NB4 (cell line): ENCODE data around the gene NR1H3.

Experiments
- DNase-seq: peaks from one replicate; pipeline ENCODE4 v3.0.0; 2010; ENCODE audit warnings: low read depth
- H3K4me3 ChIP-seq: one replicate; pipeline ENCODE4 v1.5.1; 2011; ENCODE audit warnings: mild to moderate bottlenecking, low read depth, low read length, moderate library complexity
- MYC ChIP-seq: IDR thresholded peaks from 2 replicates; pipeline ENCODE4 v1.6.1; 2011; ENCODE audit warnings: low read depth, low read length
- POLR2A ChIP-seq: IDR thresholded peaks from 2 replicates; pipeline ENCODE4 v1.6.1; 2011; ENCODE audit warnings: mild to moderate bottlenecking; ENCODE audit not compliant: insufficient read length; ENCODE audit errors: extremely low read depth
- TF ChIP-seq, protein P1 (sequence below): IDR thresholded peaks from 2 replicates; pipeline ENCODE4 v1.6.1; 2011; ENCODE audit warnings: low read depth, low read length
- TF ChIP-seq, protein P2 (sequence below): IDR thresholded peaks from one replicate; pipeline ENCODE4 v1.5.1; 2012; ENCODE audit warnings: low read depth, low read length

NR1H3 gene

DNA sequence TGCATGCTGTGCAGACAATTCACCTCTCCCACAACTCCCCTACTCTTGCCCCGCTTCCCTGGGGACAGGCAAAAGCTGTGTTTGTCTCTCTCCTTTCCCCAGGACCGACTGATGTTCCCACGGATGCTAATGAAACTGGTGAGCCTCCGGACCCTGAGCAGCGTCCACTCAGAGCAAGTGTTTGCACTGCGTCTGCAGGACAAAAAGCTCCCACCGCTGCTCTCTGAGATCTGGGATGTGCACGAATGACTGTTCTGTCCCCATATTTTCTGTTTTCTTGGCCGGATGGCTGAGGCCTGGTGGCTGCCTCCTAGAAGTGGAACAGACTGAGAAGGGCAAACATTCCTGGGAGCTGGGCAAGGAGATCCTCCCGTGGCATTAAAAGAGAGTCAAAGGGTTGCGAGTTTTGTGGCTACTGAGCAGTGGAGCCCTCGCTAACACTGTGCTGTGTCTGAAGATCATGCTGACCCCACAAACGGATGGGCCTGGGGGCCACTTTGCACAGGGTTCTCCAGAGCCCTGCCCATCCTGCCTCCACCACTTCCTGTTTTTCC is 10.7 kb downstream of the NR1H3 start:
- peak overlapping the region; percentile 57 for H3K4me3 ChIP-seq
- no peak for DNase-seq
- peak; percentile 24 for TF ChIP-seq POLR2A
- TF ChIP-seq, protein P1, sequence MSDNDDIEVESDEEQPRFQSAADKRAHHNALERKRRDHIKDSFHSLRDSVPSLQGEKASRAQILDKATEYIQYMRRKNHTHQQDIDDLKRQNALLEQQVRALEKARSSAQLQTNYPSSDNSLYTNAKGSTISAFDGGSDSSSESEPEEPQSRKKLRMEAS, result 0 out of 2 replicates have a peak, but pooled peaks have one; percentile 16
- no peak; the same call in 1 of the 2 replicates for TF ChIP-seq MYC
- TF ChIP-seq, protein P2, sequence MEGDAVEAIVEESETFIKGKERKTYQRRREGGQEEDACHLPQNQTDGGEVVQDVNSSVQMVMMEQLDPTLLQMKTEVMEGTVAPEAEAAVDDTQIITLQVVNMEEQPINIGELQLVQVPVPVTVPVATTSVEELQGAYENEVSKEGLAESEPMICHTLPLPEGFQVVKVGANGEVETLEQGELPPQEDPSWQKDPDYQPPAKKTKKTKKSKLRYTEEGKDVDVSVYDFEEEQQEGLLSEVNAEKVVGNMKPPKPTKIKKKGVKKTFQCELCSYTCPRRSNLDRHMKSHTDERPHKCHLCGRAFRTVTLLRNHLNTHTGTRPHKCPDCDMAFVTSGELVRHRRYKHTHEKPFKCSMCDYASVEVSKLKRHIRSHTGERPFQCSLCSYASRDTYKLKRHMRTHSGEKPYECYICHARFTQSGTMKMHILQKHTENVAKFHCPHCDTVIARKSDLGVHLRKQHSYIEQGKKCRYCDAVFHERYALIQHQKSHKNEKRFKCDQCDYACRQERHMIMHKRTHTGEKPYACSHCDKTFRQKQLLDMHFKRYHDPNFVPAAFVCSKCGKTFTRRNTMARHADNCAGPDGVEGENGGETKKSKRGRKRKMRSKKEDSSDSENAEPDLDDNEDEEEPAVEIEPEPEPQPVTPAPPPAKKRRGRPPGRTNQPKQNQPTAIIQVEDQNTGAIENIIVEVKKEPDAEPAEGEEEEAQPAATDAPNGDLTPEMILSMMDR, result no peak

DNA sequence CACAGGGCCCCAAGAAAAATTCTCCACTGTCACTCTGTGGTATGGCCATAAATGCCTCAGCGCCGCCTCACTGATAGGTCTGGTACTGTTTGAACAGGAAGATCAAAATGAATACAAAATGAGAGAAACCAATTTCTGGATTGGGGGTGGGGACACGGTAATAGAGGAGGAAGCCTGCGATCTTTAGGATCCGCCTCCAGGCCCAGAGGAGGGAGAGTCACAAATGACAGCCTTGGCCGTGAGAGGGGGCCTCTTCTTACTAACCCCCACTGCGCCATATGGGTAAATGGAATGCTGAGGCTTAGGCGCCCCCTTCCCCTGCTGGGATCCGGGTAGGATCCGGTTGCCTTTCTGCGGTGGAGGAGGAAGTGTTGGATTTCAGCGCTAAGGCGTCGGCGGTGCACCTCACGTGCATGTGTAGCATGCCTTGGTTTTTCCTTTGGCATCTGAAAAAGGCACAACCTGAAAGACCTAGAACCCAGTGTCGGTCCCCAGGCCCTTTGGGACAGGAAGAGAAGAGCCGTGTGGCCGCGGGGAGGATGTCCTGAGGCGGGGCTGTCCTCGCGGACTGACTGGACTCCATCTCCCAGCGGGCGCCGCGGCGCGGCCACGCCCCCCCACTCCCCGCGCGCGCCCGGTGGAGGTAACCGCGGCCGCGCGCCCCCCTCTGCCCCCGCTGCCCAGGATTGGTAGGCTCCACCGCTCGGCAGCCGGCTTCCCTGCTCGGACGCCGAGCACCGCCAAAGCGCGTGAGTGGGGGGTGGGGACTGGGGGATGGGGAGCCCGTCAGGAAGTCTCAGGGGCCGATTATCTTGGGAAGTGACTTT is 11.4 kb downstream of the NR1H3 start:
- H3K4me3 ChIP-seq, result peak overlapping the region; percentile 71
- TF ChIP-seq, protein P1, result peak; percentile 84; the same call in 1 of the 2 replicates
- TF ChIP-seq MYC, result no peak
- TF ChIP-seq POLR2A, result peak; percentile 5
- TF ChIP-seq, protein P2, result no peak
- DNase-seq, result peak; percentile 98

GRCh38 chr11:47269829-47270305 is 12.1 kb downstream of the NR1H3 start, which contains the start of gene MADD:
Gene MADD (plus strand): TSS chr11:47270133.
- peak; percentile 94 for DNase-seq

GRCh38 chr11:47270331-47271271 is 12.8 kb downstream of the NR1H3 start:
- TF ChIP-seq, protein P2, result no peak
- TF ChIP-seq, protein P1, result no peak
- TF ChIP-seq MYC (no peak), POLR2A (no peak)
- peak; percentile 63 for DNase-seq

More at GRCh38 chr11:47269829-47270305, 12.1 kb downstream of the NR1H3 start, which contains the start of gene MADD:
- TF ChIP-seq, protein P2, result no peak
- peak; percentile 53 for TF ChIP-seq MYC
- TF ChIP-seq, protein P1, result peak; percentile 33
- TF ChIP-seq POLR2A, result peak; percentile 86
- H3K4me3 ChIP-seq, result peak within 1 kb of the TSS; percentile 94

GRCh38 chr11:47271328-47271727 is 13.5 kb downstream of the NR1H3 start:
- TF ChIP-seq MYC, result no peak
- TF ChIP-seq POLR2A, result no peak
- TF ChIP-seq, protein P2, result no peak
- TF ChIP-seq, protein P1, result no peak
- peak; percentile 21 for DNase-seq
- peak overlapping the region; percentile 94 for H3K4me3 ChIP-seq

More at GRCh38 chr11:47270331-47271271, 12.8 kb downstream of the NR1H3 start:
- peak overlapping the region; percentile 94 for H3K4me3 ChIP-seq
